K562 (cell line): Measurements from ENCODE around the gene ATP8B4. TPM values are rescaled to one million over a fixed set of nuclear protein-coding genes. Genes with fewer than 3 reads are reported as not detected.

Source experiments
- ATAC-seq: fragments of 200-7000 bp; cut with Tn5 transposase; 3 replicates; pipeline ENCODE4 v1.9.1; 2020; ENCODE audit warnings: moderate library complexity
- BruUV-seq: library from RNA; stranded (reverse); fragments of 400-500 nt; replicated peaks from 2 replicates; lab custom pipeline; 2021; lab: Mats Ljungman, UMichigan
- CTCF ChIA-PET: fragments of 300-600 bp; formaldehyde crosslinking; extraction: SDS; loops from one replicate; lab custom pipeline; 2021; ENCODE audit warnings: low intra/inter-chr PET ratio; lab: Yijun Ruan, JAX
- POLR2A ChIA-PET: fragments of 300-600, 350-650 bp; sonication (Branson Sonifier 250); formaldehyde crosslinking; extraction: SDS; loops from one replicate; lab custom pipeline; 2021; ENCODE audit warnings: antibody characterized with exemption, inconsistent platforms; lab: Yijun Ruan, JAX
- DNase-seq, 4 experiments: peaks; one replicate each; pipeline versions ENCODE4 v3.0.0 to v3.0.0-alpha.2; 2011 to 2018; ENCODE audit warnings: low spot score in 3 of 4, mixed read lengths in 3 of 4; ENCODE audit errors: extremely low read depth in 1 of 4
- FAIRE-seq: peaks from 2 replicates; lab custom pipeline; 2011; peaks lifted over from hg19 to GRCh38; lab: Jason Lieb, UNC
- H2AFZ ChIP-seq: 2 replicates; pipeline ENCODE4 v1.6.0; 2011; ENCODE audit warnings: low read depth, low read length, control low read depth, inconsistent platforms
- H3K27ac ChIP-seq: fragments of 200-600 bp; 3 replicates; pipeline ENCODE4 v1.8.0; 2011; ENCODE audit warnings: low read depth, mild to moderate bottlenecking, control low read depth, inconsistent platforms, low read length, moderate library complexity, mixed read lengths; ENCODE audit errors: extremely low read depth
- H3K27me3 ChIP-seq, 2 experiments: fragments of 300-600 bp in 1 of 2; 2 replicates in 1 of 2; 3 replicates in 1 of 2; pipeline versions ENCODE4 v1.6.0 to v1.8.0; 2011; ENCODE audit warnings: inconsistent platforms in 2 of 2, low read length in 2 of 2, mild to moderate bottlenecking in 1 of 2, mixed read lengths in 1 of 2, moderate library complexity in 1 of 2; ENCODE audit not compliant: control insufficient read depth in 2 of 2, insufficient read depth in 2 of 2
- H3K36me3 ChIP-seq: fragments of 300-600 bp; 3 replicates; pipeline ENCODE4 v1.8.0; 2011; ENCODE audit warnings: mild to moderate bottlenecking, low read length, inconsistent platforms; ENCODE audit not compliant: control insufficient read depth, insufficient read depth
- H3K4me1 ChIP-seq, 2 experiments: fragments of 200-600 bp in 1 of 2; replicated peaks in 1 of 2; 2 replicates in 1 of 2; 3 replicates in 1 of 2; pipeline versions ENCODE4 v1.5.1 to v1.8.0; 2011; ENCODE audit warnings: inconsistent platforms in 2 of 2, low read length in 2 of 2, mild to moderate bottlenecking in 1 of 2, mixed read lengths in 1 of 2, moderate library complexity in 1 of 2; ENCODE audit not compliant: control insufficient read depth in 2 of 2, insufficient read depth in 2 of 2
- H3K4me2 ChIP-seq: 2 replicates; pipeline ENCODE4 v1.6.1; 2011; ENCODE audit warnings: low read length, control low read depth, inconsistent platforms, mixed read lengths; ENCODE audit not compliant: insufficient read depth
- H3K4me3 ChIP-seq: fragments of 200-600 bp; sonication (generic), shearing (Covaris generic); 2 replicates; pipeline ENCODE4 v1.5.1; 2016; ENCODE audit warnings: control low read depth, inconsistent platforms
- H3K79me2 ChIP-seq: fragments of 200-600 bp; 3 replicates; pipeline ENCODE4 v1.8.0; 2011; ENCODE audit warnings: low read length, inconsistent platforms; ENCODE audit not compliant: control insufficient read depth, insufficient read depth
- H3K9ac ChIP-seq, 2 experiments: 2 replicates each; pipeline versions ENCODE4 v1.6.0 to v1.6.1; 2011; ENCODE audit warnings: low read depth in 2 of 2, low read length in 2 of 2, control low read depth in 1 of 2, inconsistent platforms in 1 of 2, mild to moderate bottlenecking in 1 of 2, mixed read lengths in 1 of 2; ENCODE audit not compliant: insufficient read depth in 1 of 2
- H3K9me1 ChIP-seq: one replicate; pipeline ENCODE4 v1.6.0; 2011; ENCODE audit warnings: inconsistent platforms, mild to moderate bottlenecking, low read length, moderate library complexity; ENCODE audit not compliant: control insufficient read depth, insufficient read depth
- H3K9me3 ChIP-seq: replicated peaks from 2 replicates; pipeline ENCODE4 v1.5.1; 2011; ENCODE audit warnings: low read depth, low read length, inconsistent platforms; ENCODE audit not compliant: control insufficient read depth, insufficient read depth
- H4K20me1 ChIP-seq: replicated peaks from 2 replicates; pipeline ENCODE4 v1.6.1; 2011; ENCODE audit warnings: low read length, inconsistent platforms, mixed read lengths; ENCODE audit not compliant: control insufficient read depth, insufficient read depth
- EWSR1 ChIP-seq: fragments of 450-650 bp; IDR thresholded peaks from 2 replicates; pipeline ENCODE4 v1.6.1; 2018; ENCODE audit warnings: borderline replicate concordance, mild to moderate bottlenecking, low read depth, moderate library complexity; ENCODE audit not compliant: partially characterized antibody
- FOSL1 ChIP-seq: fragments of 200-800 bp; sonication (Bioruptor generic); conservative IDR thresholded peaks from 2 replicates; pipeline ENCODE4 v1.6.1; 2016; ENCODE audit warnings: missing genetic modification characterization, missing compliant biosample characterization
- IFI16 ChIP-seq: fragments of 250-450 bp; sonication (Bioruptor Pico); IDR thresholded peaks from 2 replicates; pipeline ENCODE4 v2.1.2; 2022; ENCODE audit warnings: mild to moderate bottlenecking, inconsistent platforms
- JUND ChIP-seq, 2 experiments: IDR thresholded peaks; 2 replicates in 1 of 2; 3 replicates in 1 of 2; pipeline ENCODE4 v1.6.1; 2011; ENCODE audit warnings: borderline replicate concordance in 2 of 2, low read depth in 2 of 2, low read length in 2 of 2, improper control_type of control experiment in 1 of 2, missing biosample characterization in 1 of 2, missing genetic modification characterization in 1 of 2, missing genetic modification reagents in 1 of 2
- KDM1A ChIP-seq, 2 experiments: fragments of 450-650 bp; IDR thresholded peaks; 2 replicates each; pipeline ENCODE4 v1.6.1; 2016; ENCODE audit warnings: mild to moderate bottlenecking in 2 of 2
- MBD2 ChIP-seq: sonication (generic); IDR thresholded peaks from 2 replicates; pipeline ENCODE4 v1.6.1; 2016; ENCODE audit warnings: low read depth, borderline replicate concordance
- NBN ChIP-seq: fragments of 450-650 bp; IDR thresholded peaks from 2 replicates; pipeline ENCODE4 v1.6.1; 2016; ENCODE audit warnings: low read depth, mild to moderate bottlenecking
- NFE2L1 ChIP-seq: fragments of 450-650 bp; IDR thresholded peaks from 2 replicates; pipeline ENCODE4 v1.6.1; 2016; ENCODE audit warnings: missing genetic modification characterization, low read depth, mild to moderate bottlenecking, missing compliant biosample characterization, moderate library complexity, borderline replicate concordance
- POLR2AphosphoS2 ChIP-seq: IDR thresholded peaks from 2 replicates; pipeline ENCODE4 v1.6.1; 2012; ENCODE audit warnings: low read length, improper control_type of control experiment
- SLC30A9 ChIP-seq: fragments of 250-450 bp; sonication (Bioruptor Pico); IDR thresholded peaks from 2 replicates; pipeline ENCODE4 v1.8.0; 2022; ENCODE audit warnings: mild to moderate bottlenecking, moderate library complexity
- STAT5A ChIP-seq: IDR thresholded peaks from 2 replicates; pipeline ENCODE4 v1.6.1; 2012; ENCODE audit warnings: low read length, inconsistent platforms, borderline replicate concordance
- ZEB2 ChIP-seq: fragments of 450-650 bp; IDR thresholded peaks from 2 replicates; pipeline ENCODE4 v1.6.1; 2016
- ZNF3 ChIP-seq: fragments of 250-450 bp; sonication (Bioruptor Pico); IDR thresholded peaks from 2 replicates; pipeline ENCODE4 v1.5.0; 2021; ENCODE audit warnings: mild to moderate bottlenecking, moderate library complexity
- ZNF766 ChIP-seq: fragments of 200-800 bp; sonication (Bioruptor generic); conservative IDR thresholded peaks from 2 replicates; pipeline ENCODE4 v1.6.1; 2016; ENCODE audit warnings: missing genetic modification characterization, missing compliant biosample characterization
- WGBS: fragments of 100-300 bp; shearing (Covaris generic); methylation state at CpG from one replicate; pipeline ENCODE4 v1.1.6; 2016; ENCODE audit warnings: low coverage, mixed read lengths; ENCODE audit not compliant: insufficient coverage; ENCODE audit errors: missing lambda C conversion rate; 5-methylcytosine and 5-hydroxymethylcytosine counted together
- in situ Hi-C: fragments of 300-500 bp; cut with MboI; formaldehyde crosslinking; loops from 4 replicates; pipeline ENCODE4 v1.15.0; 2018; ENCODE audit warnings: inconsistent platforms, mixed read lengths
- intact Hi-C: fragments of 100-400 bp; cut with micrococcal nuclease; formaldehyde crosslinking; loops from 2 replicates; pipeline ENCODE4 v1.14.2; 2022
- polyA plus RNA-seq, 8 experiments: library from polyadenylated mRNA; depleted of rRNA in 4 of 8; stranded (reverse) in 5 of 8; unstranded in 3 of 8; fragments of >200 nt; fragmentation: Nextera tagmentation in 2 of 8; fragmentation: Illumina TruSeq in 1 of 8; extraction: Ambion mirVana in 2 of 8; extraction: Trizol in 1 of 8; gene quantifications; 2 replicates each; pipeline versions ENCODE4 v1.2.1 to v1.2.3, GENCODE V29; 2011 to 2014; ENCODE audit warnings: inconsistent platforms in 1 of 8, missing spikeins in 1 of 8
- total RNA-seq, 7 experiments: library from RNA; depleted of rRNA in 6 of 7; stranded (reverse); fragments of >200 nt in 6 of 7; fragmentation: Illumina TruSeq in 2 of 7; extraction: Trizol in 2 of 7; gene quantifications; 2 replicates each; pipeline versions ENCODE4 v1.2.1 to v1.2.3, GENCODE V29; 2011 to 2021; ENCODE audit warnings: low replicate concordance in 1 of 7
- TF ChIP-seq, protein P1 (sequence below): fragments of 450-650 bp; IDR thresholded peaks from 2 replicates; pipeline ENCODE4 v1.6.1; 2016; ENCODE audit warnings: low read depth

The ATP8B4 gene
- total and polyA plus RNA-seq, 9 of the 15 experiments (the other 6 are each of a cell fraction or from before 2014, with no cell fraction given), result 0.14 to 2.5 (median 0.44) TPM

DNA sequence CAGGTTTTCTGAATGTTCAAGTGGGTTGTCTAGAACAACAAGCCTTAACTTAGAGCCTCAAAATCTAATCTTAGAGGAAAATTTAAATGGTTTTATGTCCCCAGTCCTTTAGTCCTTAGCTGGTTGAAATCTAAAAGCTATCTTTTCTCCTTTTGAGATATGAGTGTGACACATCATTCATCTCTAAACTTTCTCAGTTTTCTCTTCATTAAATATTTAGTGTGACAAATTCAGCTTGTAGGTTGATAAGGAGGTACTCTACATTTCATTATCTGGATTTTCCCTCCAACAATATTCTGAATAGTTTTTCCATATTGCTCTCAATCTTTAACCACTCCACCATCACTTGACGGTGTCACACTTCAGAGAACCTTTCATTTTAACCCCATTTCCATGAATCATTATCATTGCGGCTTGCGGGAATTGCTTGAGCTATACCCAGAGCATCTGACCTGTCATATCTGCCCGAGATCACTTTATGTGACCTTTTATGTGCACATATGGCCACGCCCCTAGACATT, 16.1 kb upstream of the ATP8B4 start:
- Histone ChIP-seq H3K36me3 (no peaks in the 10 kb centered on the region), H3K27ac (peak overlapping the region; percentile 24; the same call in 1 of the 3 replicates), H3K27me3 (no peaks in the 10 kb centered on the region), H3K79me2 (no peaks in the 10 kb centered on the region), H3K9me3 (no peaks in the 10 kb centered on the region), H2AFZ (no peak overlapping the region), H3K4me3 (no peak overlapping the region), H4K20me1 (no peaks in the 10 kb centered on the region), H3K9ac (no peak overlapping the region), H3K9me1 (no peaks in the 10 kb centered on the region), H3K4me2 (no peak overlapping the region), H3K4me1 (peaks cover 0 to 22% of the 10 kb centered on the region in 2 experiments; a peak in 2 of 5 replicates)
- CTCF ChIA-PET, result no interaction called here
- WGBS, result 0% methylated on average over 5 of the region's 5 CpGs
- POLR2A ChIA-PET, result interaction anchor here (0.9 kb wide), 1 partner anchor 16 kb away, joined by 3 read pairs; the partner anchor contains the start of gene ATP8B4
- in situ Hi-C loops, result loop anchor here (25.0 kb wide), 1 partner anchor 1773 kb away; no protein-coding TSS in a partner anchor
- ATAC-seq, result no peak
- DNase-seq, result peak in 1 of 4 experiments; percentile 20
- no peak for FAIRE-seq
- BruUV-seq, result no TSS peak
- intact Hi-C loops, result no loop called here
- 0 out of 2 replicates have a peak, but pooled peaks have one; percentile 4 for TF ChIP-seq NBN
- TF ChIP-seq ZNF766 (CRISPR knock-in tag), result no peak
- TF ChIP-seq, protein P1, sequence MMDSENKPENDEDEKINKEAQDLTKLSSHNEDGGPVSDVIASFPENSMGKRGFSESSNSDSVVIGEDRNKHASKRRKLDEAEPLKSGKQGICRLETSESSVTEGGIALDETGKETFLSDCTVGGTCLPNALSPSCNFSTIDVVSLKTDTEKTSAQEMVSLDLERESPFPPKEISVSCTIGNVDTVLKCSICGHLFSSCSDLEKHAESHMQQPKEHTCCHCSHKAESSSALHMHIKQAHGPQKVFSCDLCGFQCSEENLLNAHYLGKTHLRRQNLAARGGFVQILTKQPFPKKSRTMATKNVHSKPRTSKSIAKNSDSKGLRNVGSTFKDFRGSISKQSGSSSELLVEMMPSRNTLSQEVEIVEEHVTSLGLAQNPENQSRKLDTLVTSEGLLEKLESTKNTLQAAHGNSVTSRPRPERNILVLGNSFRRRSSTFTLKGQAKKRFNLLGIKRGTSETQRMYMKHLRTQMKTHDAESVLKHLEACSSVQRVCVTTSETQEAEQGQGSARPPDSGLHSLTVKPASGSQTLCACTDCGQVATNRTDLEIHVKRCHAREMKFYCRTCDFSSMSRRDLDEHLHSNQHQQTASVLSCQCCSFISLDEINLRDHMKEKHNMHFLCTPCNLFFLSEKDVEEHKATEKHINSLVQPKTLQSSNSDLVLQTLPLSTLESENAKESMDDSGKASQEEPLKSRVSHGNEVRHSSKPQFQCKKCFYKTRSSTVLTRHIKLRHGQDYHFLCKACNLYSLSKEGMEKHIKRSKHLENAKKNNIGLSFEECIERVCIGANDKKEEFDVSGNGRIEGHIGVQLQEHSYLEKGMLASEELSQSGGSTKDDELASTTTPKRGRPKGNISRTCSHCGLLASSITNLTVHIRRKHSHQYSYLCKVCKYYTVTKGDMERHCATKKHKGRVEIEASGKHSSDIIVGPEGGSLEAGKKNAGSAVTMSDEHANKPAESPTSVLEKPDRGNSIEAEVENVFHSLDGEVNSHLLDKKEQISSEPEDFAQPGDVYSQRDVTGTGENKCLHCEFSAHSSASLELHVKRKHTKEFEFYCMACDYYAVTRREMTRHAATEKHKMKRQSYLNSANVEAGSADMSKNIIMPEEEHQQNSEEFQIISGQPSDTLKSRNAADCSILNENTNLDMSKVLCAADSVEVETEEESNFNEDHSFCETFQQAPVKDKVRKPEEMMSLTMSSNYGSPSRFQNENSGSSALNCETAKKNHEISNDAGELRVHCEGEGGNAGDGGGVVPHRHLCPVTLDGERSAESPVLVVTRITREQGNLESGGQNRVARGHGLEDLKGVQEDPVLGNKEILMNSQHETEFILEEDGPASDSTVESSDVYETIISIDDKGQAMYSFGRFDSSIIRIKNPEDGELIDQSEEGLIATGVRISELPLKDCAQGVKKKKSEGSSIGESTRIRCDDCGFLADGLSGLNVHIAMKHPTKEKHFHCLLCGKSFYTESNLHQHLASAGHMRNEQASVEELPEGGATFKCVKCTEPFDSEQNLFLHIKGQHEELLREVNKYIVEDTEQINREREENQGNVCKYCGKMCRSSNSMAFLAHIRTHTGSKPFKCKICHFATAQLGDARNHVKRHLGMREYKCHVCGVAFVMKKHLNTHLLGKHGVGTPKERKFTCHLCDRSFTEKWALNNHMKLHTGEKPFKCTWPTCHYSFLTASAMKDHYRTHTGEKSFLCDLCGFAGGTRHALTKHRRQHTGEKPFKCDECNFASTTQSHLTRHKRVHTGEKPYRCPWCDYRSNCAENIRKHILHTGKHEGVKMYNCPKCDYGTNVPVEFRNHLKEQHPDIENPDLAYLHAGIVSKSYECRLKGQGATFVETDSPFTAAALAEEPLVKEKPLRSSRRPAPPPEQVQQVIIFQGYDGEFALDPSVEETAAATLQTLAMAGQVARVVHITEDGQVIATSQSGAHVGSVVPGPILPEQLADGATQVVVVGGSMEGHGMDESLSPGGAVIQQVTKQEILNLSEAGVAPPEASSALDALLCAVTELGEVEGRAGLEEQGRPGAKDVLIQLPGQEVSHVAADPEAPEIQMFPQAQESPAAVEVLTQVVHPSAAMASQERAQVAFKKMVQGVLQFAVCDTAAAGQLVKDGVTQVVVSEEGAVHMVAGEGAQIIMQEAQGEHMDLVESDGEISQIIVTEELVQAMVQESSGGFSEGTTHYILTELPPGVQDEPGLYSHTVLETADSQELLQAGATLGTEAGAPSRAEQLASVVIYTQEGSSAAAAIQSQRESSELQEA, result no peak
- TF ChIP-seq FOSL1 (tag), result peak; percentile 87
- TF ChIP-seq ZEB2, result no peak
- TF ChIP-seq ZNF3 (CRISPR knock-in tag), result no peak
- no peak for TF ChIP-seq POLR2AphosphoS2
- TF ChIP-seq SLC30A9 (CRISPR knock-in tag), result no peak
- TF ChIP-seq JUND (IDR thresholded peaks at IDR 0.05; ENCODE audit: borderline replicate concordance, low read depth, low read length), result no peak
- peak; percentile 1; the same call in 1 of the 3 replicates for TF ChIP-seq JUND (tag; IDR thresholded peaks at IDR 0.05; ENCODE audit: borderline replicate concordance, low read depth, low read length)
- no peak for TF ChIP-seq EWSR1
- TF ChIP-seq IFI16 (CRISPR knock-in tag), result no peak
- TF ChIP-seq KDM1A (IDR thresholded peaks at IDR 0.05), result no peak
- TF ChIP-seq MBD2, result no peak
- no peak for TF ChIP-seq NFE2L1 (tag)
- no peak for TF ChIP-seq STAT5A
